Ishikawa (cell line): ENCODE results near the gene PXN.

Experiments
- CEBPB ChIP-seq: IDR thresholded peaks from 2 replicates; pipeline ENCODE4 v1.6.1; 2012
- CREB1 ChIP-seq: IDR thresholded peaks from 2 replicates; pipeline ENCODE4 v1.6.1; 2012; ENCODE audit warnings: low read depth
- EGR1 ChIP-seq: IDR thresholded peaks from 2 replicates; pipeline ENCODE4 v1.6.1; 2012
- EP300 ChIP-seq: IDR thresholded peaks from 2 replicates; pipeline ENCODE4 v1.6.1; 2012; ENCODE audit warnings: borderline replicate concordance
- NFIC ChIP-seq: IDR thresholded peaks from 2 replicates; pipeline ENCODE4 v1.6.1; 2012
- TAF1 ChIP-seq: IDR thresholded peaks from 2 replicates; pipeline ENCODE4 v1.6.1; 2012; ENCODE audit warnings: low read depth, mild to moderate bottlenecking
- YY1 ChIP-seq: IDR thresholded peaks from 2 replicates; pipeline ENCODE4 v1.6.1; 2012; ENCODE audit warnings: low read depth
- ZBTB7A ChIP-seq: IDR thresholded peaks from 2 replicates; pipeline ENCODE4 v1.6.1; 2012; ENCODE audit warnings: low read depth
- TF ChIP-seq, protein P1 (sequence below): IDR thresholded peaks from 2 replicates; pipeline ENCODE4 v1.6.1; 2012
- TF ChIP-seq, protein P2 (sequence below): IDR thresholded peaks from 2 replicates; pipeline ENCODE4 v1.6.1; 2012; ENCODE audit warnings: low read depth, mild to moderate bottlenecking
- TF ChIP-seq, protein P3 (sequence below): IDR thresholded peaks from 2 replicates; pipeline ENCODE4 v1.6.1; 2012

DNA sequence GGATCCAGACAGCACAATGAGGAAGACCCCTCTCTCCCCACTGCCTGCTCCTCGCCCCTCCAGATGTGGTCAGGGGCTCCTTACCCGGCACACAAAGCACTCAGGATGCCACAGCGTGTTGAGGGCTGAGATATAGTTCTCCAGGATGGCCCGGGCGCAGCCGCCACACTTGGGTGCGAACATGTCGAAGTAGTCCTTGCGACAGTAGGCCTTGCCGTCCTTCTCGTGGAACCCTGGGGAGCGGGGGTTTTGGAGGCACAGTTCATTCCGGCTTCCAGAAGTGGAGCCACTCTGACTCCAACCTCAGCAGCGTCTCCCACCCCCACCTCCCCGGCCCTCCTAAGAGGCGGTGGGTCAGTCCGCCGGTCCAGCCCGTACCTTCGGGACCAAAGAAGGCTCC is 51.8 kb downstream of the PXN start:
- TF ChIP-seq YY1 = no peak
- TF ChIP-seq NFIC = no peak
- TF ChIP-seq TAF1 = no peak
- TF ChIP-seq, protein P1, sequence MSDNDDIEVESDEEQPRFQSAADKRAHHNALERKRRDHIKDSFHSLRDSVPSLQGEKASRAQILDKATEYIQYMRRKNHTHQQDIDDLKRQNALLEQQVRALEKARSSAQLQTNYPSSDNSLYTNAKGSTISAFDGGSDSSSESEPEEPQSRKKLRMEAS = no peak
- no peak for TF ChIP-seq EP300
- TF ChIP-seq, protein P2, sequence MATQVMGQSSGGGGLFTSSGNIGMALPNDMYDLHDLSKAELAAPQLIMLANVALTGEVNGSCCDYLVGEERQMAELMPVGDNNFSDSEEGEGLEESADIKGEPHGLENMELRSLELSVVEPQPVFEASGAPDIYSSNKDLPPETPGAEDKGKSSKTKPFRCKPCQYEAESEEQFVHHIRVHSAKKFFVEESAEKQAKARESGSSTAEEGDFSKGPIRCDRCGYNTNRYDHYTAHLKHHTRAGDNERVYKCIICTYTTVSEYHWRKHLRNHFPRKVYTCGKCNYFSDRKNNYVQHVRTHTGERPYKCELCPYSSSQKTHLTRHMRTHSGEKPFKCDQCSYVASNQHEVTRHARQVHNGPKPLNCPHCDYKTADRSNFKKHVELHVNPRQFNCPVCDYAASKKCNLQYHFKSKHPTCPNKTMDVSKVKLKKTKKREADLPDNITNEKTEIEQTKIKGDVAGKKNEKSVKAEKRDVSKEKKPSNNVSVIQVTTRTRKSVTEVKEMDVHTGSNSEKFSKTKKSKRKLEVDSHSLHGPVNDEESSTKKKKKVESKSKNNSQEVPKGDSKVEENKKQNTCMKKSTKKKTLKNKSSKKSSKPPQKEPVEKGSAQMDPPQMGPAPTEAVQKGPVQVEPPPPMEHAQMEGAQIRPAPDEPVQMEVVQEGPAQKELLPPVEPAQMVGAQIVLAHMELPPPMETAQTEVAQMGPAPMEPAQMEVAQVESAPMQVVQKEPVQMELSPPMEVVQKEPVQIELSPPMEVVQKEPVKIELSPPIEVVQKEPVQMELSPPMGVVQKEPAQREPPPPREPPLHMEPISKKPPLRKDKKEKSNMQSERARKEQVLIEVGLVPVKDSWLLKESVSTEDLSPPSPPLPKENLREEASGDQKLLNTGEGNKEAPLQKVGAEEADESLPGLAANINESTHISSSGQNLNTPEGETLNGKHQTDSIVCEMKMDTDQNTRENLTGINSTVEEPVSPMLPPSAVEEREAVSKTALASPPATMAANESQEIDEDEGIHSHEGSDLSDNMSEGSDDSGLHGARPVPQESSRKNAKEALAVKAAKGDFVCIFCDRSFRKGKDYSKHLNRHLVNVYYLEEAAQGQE = no peak
- TF ChIP-seq, protein P3, sequence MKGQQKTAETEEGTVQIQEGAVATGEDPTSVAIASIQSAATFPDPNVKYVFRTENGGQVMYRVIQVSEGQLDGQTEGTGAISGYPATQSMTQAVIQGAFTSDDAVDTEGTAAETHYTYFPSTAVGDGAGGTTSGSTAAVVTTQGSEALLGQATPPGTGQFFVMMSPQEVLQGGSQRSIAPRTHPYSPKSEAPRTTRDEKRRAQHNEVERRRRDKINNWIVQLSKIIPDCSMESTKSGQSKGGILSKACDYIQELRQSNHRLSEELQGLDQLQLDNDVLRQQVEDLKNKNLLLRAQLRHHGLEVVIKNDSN = no peak
- no peak for TF ChIP-seq ZBTB7A
- no peak for TF ChIP-seq CREB1
- TF ChIP-seq EGR1 = no peak
- no peak for TF ChIP-seq CEBPB
